Measurements from ENCODE around the gene EMP2.

EMP2 gene

DNA sequence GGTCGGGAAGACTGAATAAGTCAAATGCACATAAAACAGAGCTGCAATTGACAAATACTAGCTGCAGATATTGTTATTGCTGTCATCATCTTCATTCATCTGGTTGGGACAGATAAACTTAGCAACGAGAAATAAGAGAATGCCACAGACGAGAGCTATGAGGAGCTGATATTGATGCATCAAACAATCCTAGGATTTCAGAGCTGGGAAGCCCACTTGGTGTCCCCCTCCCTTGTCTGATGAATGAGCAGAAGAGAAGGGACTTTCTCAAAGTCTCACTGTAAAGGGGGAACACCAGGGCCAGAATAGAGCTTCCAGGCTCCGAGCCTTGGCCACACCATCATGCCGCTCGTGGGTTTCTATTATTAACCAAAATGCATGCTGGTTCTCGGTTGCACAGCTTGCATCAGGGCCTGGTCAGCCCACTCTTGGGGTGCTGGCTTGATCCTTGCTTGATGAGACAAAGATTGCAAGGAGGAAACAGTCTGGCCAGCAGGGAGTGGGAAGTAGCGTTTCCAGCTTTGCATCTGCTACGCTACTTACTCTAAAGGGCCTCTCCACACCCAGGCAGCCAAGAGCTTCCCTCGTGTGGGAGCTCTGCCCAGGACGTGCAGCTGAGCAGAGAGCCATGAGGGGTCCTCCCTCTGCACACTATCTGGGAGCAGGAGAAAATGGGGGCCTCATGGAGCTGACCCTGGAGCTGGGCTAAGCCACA lies 28.4 kb upstream of the EMP2 start:
- Histone ChIP-seq H3K9ac (ENCODE audit: low read depth, low read length) (no peak overlapping the region), H3K4me1 (ENCODE audit: insufficient read depth, low read length) (0 out of 2 replicates have a peak, but pooled peaks cover 5% of the 10 kb centered on the region), H3K36me3 (ENCODE audit: insufficient read depth, low read length) (no peaks in the 10 kb centered on the region), H3K27ac (ENCODE audit: low read depth, low read length) (no peak overlapping the region), H3K4me3 (ENCODE audit: low read length) (no peak overlapping the region), H3K27me3 (ENCODE audit: insufficient read depth, low read length) (no peaks in the 10 kb centered on the region), H3K9me3 (ENCODE audit: insufficient read depth, low read depth, low read length) (no peaks in the 10 kb centered on the region)
- 78% methylated on average over 11 of the region's 11 CpGs for WGBS

DNA sequence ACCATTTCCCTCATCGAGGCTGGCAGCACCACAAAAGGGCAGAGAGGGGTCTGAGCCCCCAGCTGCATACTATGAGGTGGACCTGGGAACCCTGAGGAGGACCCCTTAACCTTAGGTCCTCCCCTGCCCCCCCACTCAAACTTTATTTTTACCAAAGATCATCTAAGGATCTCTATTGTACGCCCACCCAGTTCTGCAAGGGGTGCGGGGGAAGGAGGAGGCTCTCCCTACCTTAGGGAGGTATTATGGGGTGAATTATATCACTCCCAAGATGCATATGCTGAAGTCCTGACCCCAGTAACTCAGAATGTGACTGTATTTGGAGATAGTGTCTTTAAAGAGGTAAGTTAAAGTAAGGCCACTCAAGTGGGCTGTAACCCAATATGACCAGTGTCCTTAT lies 26.8 kb upstream of the EMP2 start:
- no peak overlapping the region for H3K27ac ChIP-seq (ENCODE audit: low read depth, low read length)
- WGBS = 86% methylated on average over 3 of the region's 3 CpGs
- no peaks in the 10 kb centered on the region for H3K9me3 ChIP-seq (ENCODE audit: insufficient read depth, low read depth, low read length)
- H3K36me3 ChIP-seq (ENCODE audit: insufficient read depth, low read length) = no peaks in the 10 kb centered on the region
- H3K4me3 ChIP-seq (ENCODE audit: low read length) = no peak overlapping the region
- H3K27me3 ChIP-seq (ENCODE audit: insufficient read depth, low read length) = no peaks in the 10 kb centered on the region
- no peak overlapping the region for H3K9ac ChIP-seq (ENCODE audit: low read depth, low read length)
- H3K4me1 ChIP-seq (ENCODE audit: insufficient read depth, low read length) = 0 out of 2 replicates have a peak, but pooled peaks cover 5% of the 10 kb centered on the region

DNA sequence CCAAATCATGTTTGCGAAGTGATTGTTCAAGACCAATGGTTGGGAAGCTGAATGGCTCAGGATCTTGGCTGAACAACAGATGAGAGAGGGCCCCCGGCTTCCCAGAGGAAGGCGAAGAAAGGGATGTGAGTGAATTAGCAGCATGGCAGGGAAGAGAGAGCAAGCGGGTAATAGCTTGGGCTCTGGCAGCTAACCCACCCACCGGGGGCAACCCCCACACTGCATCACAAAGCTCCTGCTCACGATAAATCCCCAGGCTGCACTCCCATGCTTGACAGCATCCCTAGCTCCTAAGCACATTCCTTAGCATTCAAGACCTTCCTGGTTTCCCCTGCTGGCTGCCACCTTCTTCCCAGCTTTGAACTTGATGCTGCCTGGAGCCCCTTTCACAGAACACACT lies 26.2 kb upstream of the EMP2 start:
- Histone ChIP-seq H3K36me3 (ENCODE audit: insufficient read depth, low read length) (no peaks in the 10 kb centered on the region), H3K9ac (ENCODE audit: low read depth, low read length) (no peak overlapping the region), H3K27me3 (ENCODE audit: insufficient read depth, low read length) (no peaks in the 10 kb centered on the region), H3K9me3 (ENCODE audit: insufficient read depth, low read depth, low read length) (no peaks in the 10 kb centered on the region), H3K4me3 (ENCODE audit: low read length) (no peak overlapping the region), H3K4me1 (ENCODE audit: insufficient read depth, low read length) (0 out of 2 replicates have a peak, but pooled peaks cover 5% of the 10 kb centered on the region), H3K27ac (ENCODE audit: low read depth, low read length) (no peak overlapping the region)
- WGBS = 44% methylated on average over 6 of the region's 6 CpGs

DNA sequence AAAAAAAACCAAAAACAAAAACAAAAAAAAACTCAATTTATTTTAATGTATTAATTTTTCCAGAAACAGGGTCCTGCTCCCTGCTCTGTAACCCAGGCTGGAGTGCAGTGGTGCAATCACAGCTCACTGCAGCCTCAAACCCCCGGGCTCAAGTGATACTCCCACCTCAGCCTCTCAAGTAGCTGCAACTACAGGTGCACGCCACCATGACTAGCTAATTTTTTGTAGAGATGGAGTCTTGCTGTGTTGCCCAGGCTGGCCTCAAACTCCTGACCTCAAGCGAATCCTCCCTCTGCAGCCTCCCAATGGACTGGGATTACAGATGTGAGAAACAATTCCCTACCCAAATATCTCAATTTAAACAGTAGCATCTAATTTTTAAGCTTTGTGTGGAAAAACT lies 25.2 kb upstream of the EMP2 start:
- Histone ChIP-seq H3K4me3 (ENCODE audit: low read length) (no peak overlapping the region), H3K36me3 (ENCODE audit: insufficient read depth, low read length) (no peaks in the 10 kb centered on the region), H3K9ac (ENCODE audit: low read depth, low read length) (no peak overlapping the region), H3K9me3 (ENCODE audit: insufficient read depth, low read depth, low read length) (no peaks in the 10 kb centered on the region), H3K4me1 (ENCODE audit: insufficient read depth, low read length) (0 out of 2 replicates have a peak, but pooled peaks cover 5% of the 10 kb centered on the region), H3K27me3 (ENCODE audit: insufficient read depth, low read length) (no peaks in the 10 kb centered on the region), H3K27ac (ENCODE audit: low read depth, low read length) (no peak overlapping the region)
- WGBS = 96% methylated on average over 3 of the region's 3 CpGs

DNA sequence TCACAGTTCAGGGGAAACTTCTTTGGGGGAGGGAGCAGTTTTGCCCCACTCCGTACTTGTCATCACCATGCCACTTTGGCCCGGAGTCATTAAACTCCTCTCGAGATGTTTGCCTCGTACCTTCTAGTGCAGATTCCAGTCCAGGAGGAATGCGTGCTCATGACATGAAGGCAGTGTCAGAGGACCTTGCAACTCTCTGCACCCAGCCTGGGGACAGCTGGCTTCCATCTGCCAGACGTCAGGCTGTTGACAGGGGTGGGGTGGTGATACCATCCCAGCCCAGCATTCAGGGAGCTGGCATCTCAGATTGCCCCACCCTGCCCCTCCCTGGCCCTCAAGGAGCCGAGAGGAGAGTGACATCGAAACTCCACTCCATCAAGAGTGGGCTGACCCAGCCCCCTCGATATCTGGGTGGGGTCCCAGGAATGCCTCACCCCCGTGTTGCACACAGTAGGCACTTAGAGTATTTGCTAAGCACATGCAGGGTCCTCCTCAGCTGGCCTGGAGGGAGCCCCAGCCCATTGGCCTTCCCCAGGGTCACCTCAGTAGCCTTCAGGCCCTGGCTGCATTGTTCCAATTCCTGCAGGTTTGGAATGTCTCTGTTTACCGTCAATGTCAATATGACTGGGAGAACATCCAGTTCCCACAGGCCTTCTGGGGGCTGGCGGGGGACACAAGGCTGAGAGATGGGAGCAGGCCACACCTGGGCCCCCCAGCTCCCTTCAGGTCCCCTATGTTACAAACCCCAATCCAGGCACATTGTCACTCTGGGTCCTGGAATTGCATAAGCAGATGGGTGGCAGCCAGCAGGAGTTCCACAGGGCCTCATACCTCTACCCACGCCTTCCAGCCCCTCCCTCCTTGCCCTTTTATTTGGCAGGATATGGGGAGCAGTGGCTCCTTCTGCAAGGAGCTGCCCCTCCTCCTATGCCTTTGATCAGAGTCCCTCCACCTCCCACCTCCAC lies 21.3 kb upstream of the EMP2 start:
- Histone ChIP-seq H3K27me3 (ENCODE audit: insufficient read depth, low read length) (no peaks in the 10 kb centered on the region), H3K9ac (ENCODE audit: low read depth, low read length) (no peak overlapping the region), H3K27ac (ENCODE audit: low read depth, low read length) (no peak overlapping the region), H3K4me3 (ENCODE audit: low read length) (no peak overlapping the region), H3K4me1 (ENCODE audit: insufficient read depth, low read length) (no peaks in the 10 kb centered on the region), H3K9me3 (ENCODE audit: insufficient read depth, low read depth, low read length) (no peaks in the 10 kb centered on the region), H3K36me3 (ENCODE audit: insufficient read depth, low read length) (no peaks in the 10 kb centered on the region)
- 85% methylated on average over 13 of the region's 13 CpGs for WGBS

DNA sequence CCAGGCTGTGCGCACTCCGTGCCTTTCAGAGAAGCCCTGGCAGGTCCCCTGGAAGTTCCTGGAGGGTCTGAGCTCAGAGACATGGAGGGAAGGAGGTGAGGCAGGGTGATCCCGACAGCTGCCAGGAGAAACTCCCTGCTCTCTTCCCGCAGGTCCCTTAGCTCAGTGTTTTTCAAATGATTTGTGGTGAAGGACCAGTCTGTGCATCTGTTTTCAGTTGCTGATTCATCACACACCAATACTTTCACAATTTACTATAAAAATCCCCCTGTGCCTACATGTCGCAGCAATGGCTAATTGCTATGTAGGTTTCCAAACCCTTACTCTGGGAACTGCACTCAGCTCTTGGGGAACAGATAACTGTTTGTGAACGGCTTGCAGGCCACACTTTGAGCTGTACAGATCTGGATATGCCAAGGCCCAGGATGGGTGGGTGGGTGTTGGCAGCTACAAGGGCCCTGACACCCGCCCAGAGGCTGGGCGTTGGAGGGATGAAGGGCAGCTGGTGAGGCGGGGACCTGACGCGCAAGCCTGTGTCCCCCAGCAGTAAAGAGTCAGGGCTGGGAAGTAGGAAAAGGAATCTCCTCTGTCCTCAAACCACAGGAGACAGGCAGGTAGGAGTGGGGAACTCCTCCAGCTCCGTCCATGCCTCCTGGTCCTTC lies 20.5 kb upstream of the EMP2 start:
- H3K9me3 ChIP-seq (ENCODE audit: insufficient read depth, low read depth, low read length) = no peaks in the 10 kb centered on the region
- H3K4me1 ChIP-seq (ENCODE audit: insufficient read depth, low read length) = no peaks in the 10 kb centered on the region
- H3K36me3 ChIP-seq (ENCODE audit: insufficient read depth, low read length) = no peaks in the 10 kb centered on the region
- H3K27me3 ChIP-seq (ENCODE audit: insufficient read depth, low read length) = no peaks in the 10 kb centered on the region
- H3K9ac ChIP-seq (ENCODE audit: low read depth, low read length) = no peak overlapping the region
- 89% methylated on average over 12 of the region's 12 CpGs for WGBS
- H3K27ac ChIP-seq (ENCODE audit: low read depth, low read length) = no peak overlapping the region
- no peak overlapping the region for H3K4me3 ChIP-seq (ENCODE audit: low read length)

DNA sequence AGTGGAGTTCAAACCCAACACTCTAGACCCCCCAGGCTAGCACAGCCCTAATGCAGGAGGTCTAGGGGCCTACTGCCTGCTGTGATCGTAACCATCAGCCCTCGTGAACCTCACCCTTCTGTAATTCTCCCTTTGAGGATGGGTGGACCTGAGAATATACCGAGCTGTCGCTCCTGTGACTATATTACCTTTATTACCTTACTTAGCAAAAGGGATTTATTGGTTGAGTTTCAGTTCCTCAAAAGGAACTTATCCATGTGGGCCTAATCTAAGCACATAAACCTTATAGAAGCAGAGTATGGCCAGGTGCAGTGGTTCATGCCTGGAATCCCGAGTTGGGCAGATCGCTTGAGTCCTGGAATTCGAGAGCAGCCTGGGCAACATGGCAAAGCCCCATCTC lies 19.2 kb upstream of the EMP2 start:
- no peak overlapping the region for H3K4me3 ChIP-seq (ENCODE audit: low read length)
- no peak overlapping the region for H3K27ac ChIP-seq (ENCODE audit: low read depth, low read length)
- 93% methylated on average over 5 of the region's 7 CpGs for WGBS
- no peaks in the 10 kb centered on the region for H3K27me3 ChIP-seq (ENCODE audit: insufficient read depth, low read length)
- no peak overlapping the region for H3K9ac ChIP-seq (ENCODE audit: low read depth, low read length)
- no peaks in the 10 kb centered on the region for H3K36me3 ChIP-seq (ENCODE audit: insufficient read depth, low read length)
- no peaks in the 10 kb centered on the region for H3K9me3 ChIP-seq (ENCODE audit: insufficient read depth, low read depth, low read length)
- H3K4me1 ChIP-seq (ENCODE audit: insufficient read depth, low read length) = no peaks in the 10 kb centered on the region

DNA sequence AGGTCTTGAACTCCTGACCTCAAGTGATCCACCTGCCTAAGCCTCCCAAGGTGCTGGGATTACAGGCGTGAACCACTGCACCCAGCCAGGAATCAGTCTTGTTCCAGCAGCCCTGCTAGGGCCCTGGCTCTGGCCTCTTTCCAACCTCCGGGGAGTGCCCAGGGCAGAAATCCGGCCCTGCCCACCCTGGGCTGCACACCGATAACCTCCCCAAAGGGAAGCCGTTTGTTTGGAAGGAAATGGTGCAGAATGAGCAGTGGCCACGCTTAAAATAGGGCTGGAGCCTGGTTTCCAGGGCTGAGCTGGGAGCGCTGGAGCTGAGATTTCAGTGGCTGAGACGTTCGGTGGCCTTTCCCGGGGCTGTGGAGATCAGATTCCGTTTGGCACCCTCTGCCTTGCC lies 17.8 kb upstream of the EMP2 start:
- no peaks in the 10 kb centered on the region for H3K4me1 ChIP-seq (ENCODE audit: insufficient read depth, low read length)
- no peak overlapping the region for H3K4me3 ChIP-seq (ENCODE audit: low read length)
- H3K36me3 ChIP-seq (ENCODE audit: insufficient read depth, low read length) = no peaks in the 10 kb centered on the region
- WGBS = 90% methylated on average over 11 of the region's 11 CpGs
- no peaks in the 10 kb centered on the region for H3K27me3 ChIP-seq (ENCODE audit: insufficient read depth, low read length)
- H3K9me3 ChIP-seq (ENCODE audit: insufficient read depth, low read depth, low read length) = no peaks in the 10 kb centered on the region
- no peak overlapping the region for H3K27ac ChIP-seq (ENCODE audit: low read depth, low read length)
- H3K9ac ChIP-seq (ENCODE audit: low read depth, low read length) = no peak overlapping the region

DNA sequence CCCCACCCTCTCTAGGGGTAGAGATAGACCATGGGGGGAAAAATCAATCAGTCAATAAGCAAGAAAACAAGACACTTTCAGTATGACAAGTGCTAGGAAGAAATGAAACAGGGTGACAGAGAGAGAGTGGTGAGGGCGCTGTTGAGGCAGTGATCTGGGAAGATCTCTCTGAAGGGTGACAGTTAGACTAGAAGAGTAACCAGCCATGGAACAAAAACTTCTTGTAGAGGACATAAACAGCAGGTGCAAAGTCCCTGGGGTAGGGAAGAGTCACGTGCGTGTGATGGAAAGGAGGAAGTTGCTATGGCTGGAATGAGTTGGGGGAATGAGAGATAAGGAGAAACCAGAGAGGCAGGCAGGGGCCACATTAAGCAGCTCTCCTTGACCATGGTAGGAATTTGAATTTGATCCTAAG lies 16.8 kb upstream of the EMP2 start:
- WGBS = 86% methylated on average over 3 of the region's 3 CpGs
- no peaks in the 10 kb centered on the region for H3K36me3 ChIP-seq (ENCODE audit: insufficient read depth, low read length)
- no peak overlapping the region for H3K9ac ChIP-seq (ENCODE audit: low read depth, low read length)
- H3K4me1 ChIP-seq (ENCODE audit: insufficient read depth, low read length) = no peaks in the 10 kb centered on the region
- no peak overlapping the region for H3K27ac ChIP-seq (ENCODE audit: low read depth, low read length)
- no peaks in the 10 kb centered on the region for H3K9me3 ChIP-seq (ENCODE audit: insufficient read depth, low read depth, low read length)
- no peak overlapping the region for H3K4me3 ChIP-seq (ENCODE audit: low read length)
- H3K27me3 ChIP-seq (ENCODE audit: insufficient read depth, low read length) = no peaks in the 10 kb centered on the region

DNA sequence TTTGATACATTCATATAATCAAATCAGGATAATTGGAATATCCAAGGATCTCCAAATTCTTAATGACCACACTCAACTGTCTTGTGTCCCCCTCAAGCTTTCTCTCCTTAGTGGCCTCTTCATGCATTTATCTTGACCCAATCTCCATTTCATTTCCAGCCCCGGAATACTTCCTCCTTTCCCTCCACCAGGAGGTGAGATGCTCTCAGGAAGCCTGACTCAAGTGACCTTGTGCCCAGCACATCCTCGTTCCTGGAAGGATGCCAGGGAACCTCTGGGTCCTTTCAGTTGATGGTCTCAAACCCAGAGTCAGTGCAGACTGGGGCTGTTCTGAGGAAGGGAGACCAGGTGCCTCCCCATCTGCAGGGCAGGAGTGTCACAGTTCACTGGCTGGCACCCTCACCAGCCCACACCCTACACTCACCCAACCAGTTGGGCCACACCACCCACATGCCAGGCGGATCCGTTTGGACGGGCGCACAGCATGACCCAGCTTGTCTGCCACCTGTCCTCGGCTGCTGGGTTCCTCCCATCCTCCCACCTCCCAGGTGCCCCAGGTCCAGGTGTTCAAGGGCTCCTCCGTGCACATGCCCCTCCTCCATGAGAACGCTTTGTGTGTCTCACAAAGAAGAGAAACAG lies 14.0 kb upstream of the EMP2 start:
- no peak overlapping the region for H3K9ac ChIP-seq (ENCODE audit: low read depth, low read length)
- H3K4me3 ChIP-seq (ENCODE audit: low read length) = no peak overlapping the region
- H3K27me3 ChIP-seq (ENCODE audit: insufficient read depth, low read length) = no peaks in the 10 kb centered on the region
- 89% methylated on average over 9 of the region's 9 CpGs for WGBS
- H3K4me1 ChIP-seq (ENCODE audit: insufficient read depth, low read length) = no peaks in the 10 kb centered on the region; the same call in 1 of the 2 replicates
- H3K27ac ChIP-seq (ENCODE audit: low read depth, low read length) = no peak overlapping the region
- no peaks in the 10 kb centered on the region for H3K9me3 ChIP-seq (ENCODE audit: insufficient read depth, low read depth, low read length)
- H3K36me3 ChIP-seq (ENCODE audit: insufficient read depth, low read length) = no peaks in the 10 kb centered on the region

Data from HUES64 (cell line).